Uterus (tissue), 4 donors: Measurements from ENCODE around the gene ADD1. TPM values are rescaled to one million over a fixed set of nuclear protein-coding genes. Genes with fewer than 3 reads are reported as not detected.
"Not testable (repeated sequence)": the region's sequence is repeated elsewhere in the genome, so short reads cannot be mapped to it uniquely, and the experiment has no call there.

Experiments
- DNase-seq, 2 donors: peaks; one replicate each; pipeline ENCODE4 v3.0.0-alpha.2; 2019 to 2020
- H3K27ac ChIP-seq, 2 donors: fragments of 200-600 bp; sonication (generic); 1 replicate in 1 of 2; 2 replicates in 1 of 2; pipeline ENCODE4 v1.5.1; 2016 to 2018
- H3K27me3 ChIP-seq, 2 donors: fragments of 200-600 bp; sonication (generic); one replicate each; pipeline ENCODE4 v1.5.1; 2018 to 2019; ENCODE audit warnings: control low read depth in 1 of 2
- H3K36me3 ChIP-seq, 2 donors: fragments of 200-600 bp; sonication (generic); one replicate each; pipeline ENCODE4 v1.5.1; 2019; ENCODE audit warnings: control low read depth in 1 of 2
- H3K4me1 ChIP-seq, 2 donors: fragments of 200-600 bp; sonication (generic); one replicate each; pipeline ENCODE4 v1.5.1; 2018 to 2019; ENCODE audit warnings: control low read depth in 1 of 2
- H3K4me3 ChIP-seq, 2 donors: fragments of 200-600 bp; sonication (generic); 1 replicate in 1 of 2; 2 replicates in 1 of 2; pipeline ENCODE4 v1.5.1; 2018 to 2019; ENCODE audit warnings: mild to moderate bottlenecking in 1 of 2
- H3K9me3 ChIP-seq, 2 donors: fragments of 200-600 bp; sonication (generic); one replicate each; pipeline ENCODE4 v1.5.1; 2019; ENCODE audit warnings: control low read depth in 1 of 2
- POLR2A ChIP-seq, 2 donors: fragments of 450-650 bp; IDR thresholded peaks; one replicate each; pipeline ENCODE4 v1.6.1; 2016; ENCODE audit warnings: antibody characterized with exemption in 2 of 2, mild to moderate bottlenecking in 1 of 2, moderate library complexity in 1 of 2
- intact Hi-C: fragments of 100-400 bp; cut with DNase I; formaldehyde crosslinking; loops from one replicate; pipeline ENCODE4 v1.15.1; 2023; ENCODE audit warnings: low total_unique reads
- total RNA-seq, 4 donors: library from RNA; depleted of rRNA in 3 of 4; stranded (reverse); fragments of >200 nt in 3 of 4; gene quantifications; one replicate each; pipeline versions ENCODE4 v1.1.0 to v1.2.4, GENCODE V29; 2014 to 2023
- TF ChIP-seq, protein P1 (sequence below), 4 experiments: fragments of 200-600 bp in 2 of 4; fragments of 450-650 bp in 2 of 4; sonication (generic) in 2 of 4; IDR thresholded peaks; one replicate each; pipeline ENCODE4 v1.5.1; 2016 to 2019; ENCODE audit warnings: antibody characterized with exemption in 4 of 4, mild to moderate bottlenecking in 2 of 4, moderate library complexity in 1 of 4
- donor health status: DM: yes; HTN: yes; CAD: no.

ADD1 gene
- total RNA-seq, 4 donors from 2014 or later, result 161 to 403 (median 225) TPM

DNA sequence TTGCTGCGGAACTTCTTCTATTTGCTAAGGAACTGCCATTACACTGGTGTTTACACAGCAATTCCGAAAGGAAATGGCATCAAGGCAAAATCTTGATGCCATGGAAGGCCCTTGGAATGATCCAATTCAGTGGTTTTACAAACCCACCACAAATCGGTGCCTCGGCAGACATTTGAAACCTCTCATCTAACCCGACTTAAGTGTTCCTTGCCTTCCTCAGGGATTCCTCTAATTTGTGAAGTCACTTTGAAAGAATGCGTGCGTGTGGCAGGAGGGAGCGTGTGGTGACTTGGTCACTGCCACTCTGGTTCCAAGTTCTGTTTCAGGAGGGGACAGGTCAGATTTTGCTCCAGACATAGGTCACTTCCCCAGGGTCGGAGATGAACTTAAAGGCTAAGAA lies 114.8 kb downstream of the ADD1 start:
- H3K4me1 ChIP-seq, result peaks cover 0 to 6% of the 10 kb centered on the region in 2 donors
- H3K27me3 ChIP-seq, result no peaks in the 10 kb centered on the region
- no peak for DNase-seq
- H3K27ac ChIP-seq, result no peak overlapping the region
- no peak overlapping the region for H3K4me3 ChIP-seq
- intact Hi-C loops, result no loop called here
- H3K9me3 ChIP-seq, result no peaks in the 10 kb centered on the region
- no peaks in the 10 kb centered on the region for H3K36me3 ChIP-seq
- no peak for TF ChIP-seq POLR2A (IDR thresholded peaks at IDR 0.05)
- TF ChIP-seq, protein P1, sequence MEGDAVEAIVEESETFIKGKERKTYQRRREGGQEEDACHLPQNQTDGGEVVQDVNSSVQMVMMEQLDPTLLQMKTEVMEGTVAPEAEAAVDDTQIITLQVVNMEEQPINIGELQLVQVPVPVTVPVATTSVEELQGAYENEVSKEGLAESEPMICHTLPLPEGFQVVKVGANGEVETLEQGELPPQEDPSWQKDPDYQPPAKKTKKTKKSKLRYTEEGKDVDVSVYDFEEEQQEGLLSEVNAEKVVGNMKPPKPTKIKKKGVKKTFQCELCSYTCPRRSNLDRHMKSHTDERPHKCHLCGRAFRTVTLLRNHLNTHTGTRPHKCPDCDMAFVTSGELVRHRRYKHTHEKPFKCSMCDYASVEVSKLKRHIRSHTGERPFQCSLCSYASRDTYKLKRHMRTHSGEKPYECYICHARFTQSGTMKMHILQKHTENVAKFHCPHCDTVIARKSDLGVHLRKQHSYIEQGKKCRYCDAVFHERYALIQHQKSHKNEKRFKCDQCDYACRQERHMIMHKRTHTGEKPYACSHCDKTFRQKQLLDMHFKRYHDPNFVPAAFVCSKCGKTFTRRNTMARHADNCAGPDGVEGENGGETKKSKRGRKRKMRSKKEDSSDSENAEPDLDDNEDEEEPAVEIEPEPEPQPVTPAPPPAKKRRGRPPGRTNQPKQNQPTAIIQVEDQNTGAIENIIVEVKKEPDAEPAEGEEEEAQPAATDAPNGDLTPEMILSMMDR (IDR thresholded peaks at IDR 0.05), result no peak

DNA sequence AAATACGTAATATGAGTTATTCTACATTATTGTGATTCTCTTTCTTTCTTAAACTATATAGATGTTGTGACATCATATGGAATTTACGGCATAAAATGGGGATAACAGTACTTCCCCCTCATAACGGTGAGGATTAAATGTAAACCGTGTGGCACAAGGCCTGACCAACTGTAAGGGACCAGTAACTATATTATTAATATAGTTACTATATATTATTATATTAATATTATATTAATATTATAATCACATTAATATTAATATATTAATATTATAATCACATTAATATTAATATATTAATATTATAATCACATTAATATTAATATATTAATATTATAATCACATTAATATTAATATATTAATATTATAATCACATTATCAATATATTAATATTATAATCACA lies 116.8 kb downstream of the ADD1 start:
- intact Hi-C loops, H3K27me3 ChIP-seq: not testable (repeated sequence)

DNA sequence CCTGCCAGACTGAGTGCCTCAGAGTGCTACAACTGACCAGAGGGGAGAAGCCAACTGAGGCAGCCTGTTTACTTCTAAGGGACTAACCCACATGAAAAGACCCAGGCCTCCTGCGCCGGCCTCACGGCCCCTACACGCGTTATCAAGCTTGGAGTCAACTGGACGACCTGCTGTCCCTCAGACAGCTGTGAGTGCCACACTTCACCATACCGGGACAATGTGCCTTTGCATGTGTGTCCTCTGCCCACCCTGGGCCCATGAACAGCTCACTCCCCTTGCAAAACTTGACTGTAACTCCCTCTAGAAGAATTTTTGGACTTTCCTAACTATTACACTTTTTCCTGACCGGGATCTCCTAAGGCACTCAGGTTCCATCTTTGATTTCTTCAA lies 117.8 kb downstream of the ADD1 start:
- Histone ChIP-seq H3K4me3 (no peak overlapping the region), H3K27ac (no peak overlapping the region), H3K36me3 (no peaks in the 10 kb centered on the region), H3K9me3 (no peaks in the 10 kb centered on the region), H3K4me1 (peaks cover 0 to 6% of the 10 kb centered on the region in 2 donors), H3K27me3 (no peaks in the 10 kb centered on the region)
- DNase-seq, result no peak
- TF ChIP-seq POLR2A (IDR thresholded peaks at IDR 0.05), result no peak
- TF ChIP-seq, protein P1 (IDR thresholded peaks at IDR 0.05), result no peak
- intact Hi-C loops, result no loop called here

More for the DNA sequence above, 116.8 kb downstream of the ADD1 start:
- not testable (repeated sequence) for H3K9me3 ChIP-seq, H3K27ac ChIP-seq, H3K4me3 ChIP-seq, H3K36me3 ChIP-seq, H3K4me1 ChIP-seq, DNase-seq

DNA sequence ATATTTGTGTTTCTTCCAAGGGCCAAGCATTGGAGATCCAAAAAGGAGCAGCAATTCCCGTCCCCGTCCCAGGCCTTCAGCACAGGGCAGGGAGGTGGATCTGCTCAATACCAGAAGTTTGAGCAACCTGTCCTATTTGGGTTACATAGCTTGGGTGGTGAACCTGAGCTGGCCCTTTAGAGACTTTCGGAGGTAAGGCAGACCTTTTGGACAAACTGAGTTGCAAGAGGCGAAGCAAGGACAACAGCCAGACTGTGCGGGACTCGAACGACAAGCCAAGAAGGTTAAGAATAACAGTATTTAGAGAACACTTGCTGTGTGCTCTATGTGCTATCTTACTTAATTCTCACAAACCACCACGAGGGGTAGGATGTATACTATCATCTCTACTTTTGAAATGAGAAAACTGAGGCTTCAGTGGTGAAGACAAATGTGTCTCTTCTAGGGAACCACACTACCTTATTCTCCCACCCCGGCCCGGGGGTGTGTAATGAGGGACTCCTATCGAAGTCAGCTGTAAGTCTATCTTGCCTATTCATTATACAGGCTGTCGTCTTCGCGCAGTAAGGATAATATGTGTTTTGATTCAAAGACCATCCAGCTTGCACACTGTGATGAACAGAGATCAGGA lies 118.3 kb downstream of the ADD1 start:
- H3K4me3 ChIP-seq, result peak overlapping the region; percentile 70 to 86
- DNase-seq, result no peak
- TF ChIP-seq, protein P1 (IDR thresholded peaks at IDR 0.05), result no peak
- no peak for TF ChIP-seq POLR2A (IDR thresholded peaks at IDR 0.05)
- H3K27me3 ChIP-seq, result no peaks in the 10 kb centered on the region
- intact Hi-C loops, result no loop called here
- no peaks in the 10 kb centered on the region for H3K9me3 ChIP-seq
- peak overlapping the region in 1 of 2 donors; percentile 62 for H3K27ac ChIP-seq
- H3K36me3 ChIP-seq, result no peaks in the 10 kb centered on the region
- peaks cover 0 to 6% of the 10 kb centered on the region in 2 donors for H3K4me1 ChIP-seq

DNA sequence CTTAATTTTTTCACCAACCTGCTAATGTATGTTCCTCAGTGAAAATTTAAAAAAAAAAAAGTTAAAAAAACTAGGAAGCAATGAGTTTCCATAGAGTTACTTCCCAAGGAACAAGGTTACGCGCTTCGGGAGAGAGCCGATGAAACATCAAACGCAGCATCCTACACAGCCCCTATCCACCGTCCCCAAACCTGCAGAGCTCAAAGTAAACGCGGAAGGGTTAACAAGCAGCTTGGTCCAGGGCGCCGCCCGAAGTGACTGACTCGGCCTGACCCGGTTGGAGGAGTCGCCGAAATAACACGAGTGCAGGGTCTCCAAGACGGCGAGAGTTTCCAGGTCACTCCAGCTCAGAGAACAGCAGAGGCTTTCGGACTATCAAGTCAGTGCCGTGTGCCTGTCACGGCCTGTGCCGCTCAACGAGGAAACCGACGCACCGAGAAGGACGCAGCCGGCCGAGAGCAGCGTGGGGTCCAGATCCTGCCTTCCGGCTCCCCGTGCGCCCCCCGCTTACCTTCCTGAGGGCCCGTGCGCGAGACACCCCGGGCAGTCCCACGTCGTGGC lies 119.0 kb downstream of the ADD1 start:
- Histone ChIP-seq H3K36me3 (no peaks in the 10 kb centered on the region), H3K4me1 (peaks cover 0 to 6% of the 10 kb centered on the region in 2 donors), H3K4me3 (peak overlapping the region; percentile 70 to 86), H3K9me3 (no peaks in the 10 kb centered on the region), H3K27me3 (no peaks in the 10 kb centered on the region), H3K27ac (peak overlapping the region; percentile 62 to 77)
- no peak for TF ChIP-seq POLR2A (IDR thresholded peaks at IDR 0.05)
- TF ChIP-seq, protein P1 (IDR thresholded peaks at IDR 0.05), result no peak
- intact Hi-C loops, result no loop called here
- DNase-seq, result no peak
